HepG2 (cell line): ENCODE data around the gene CALHM5. TPM values are rescaled to one million over a fixed set of nuclear protein-coding genes. Genes with fewer than 3 reads are reported as not detected.

ENCODE experiments used
- EHMT2 ChIP-seq: fragments of 200-600 bp; sonication (generic); IDR thresholded peaks from 2 replicates; pipeline ENCODE4 v1.7.0; 2017; ENCODE audit warnings: antibody characterized with exemption, low read depth, low read length, borderline replicate concordance
- HMG20A ChIP-seq: IDR thresholded peaks from 2 replicates; pipeline ENCODE4 v1.6.1; 2016; ENCODE audit warnings: borderline replicate concordance
- HNRNPUL1 ChIP-seq: fragments of 200-400 bp; formaldehyde crosslinking; IDR thresholded peaks from 2 replicates; pipeline ENCODE4 v1.6.1; 2017; ENCODE audit warnings: low read depth, mild to moderate bottlenecking, low read length, moderate library complexity
- IRF2 ChIP-seq: IDR thresholded peaks from 2 replicates; pipeline ENCODE4 v1.6.1; 2018; ENCODE audit warnings: missing genetic modification reagents, missing compliant biosample characterization
- MAFK ChIP-seq, 2 experiments: IDR thresholded peaks in 1 of 2; conservative IDR thresholded peaks in 1 of 2; 2 replicates each; pipeline ENCODE4 v1.6.1; 2011; ENCODE audit warnings: improper control_type of control experiment in 2 of 2, low read length in 2 of 2
- NFE2L2 ChIP-seq: fragments of 150-350 bp; IDR thresholded peaks from 2 replicates; pipeline ENCODE4 v1.6.1; 2014; ENCODE audit warnings: low read length
- NFIB ChIP-seq: sonication (generic); formaldehyde crosslinking; IDR thresholded peaks from 2 replicates; pipeline ENCODE4 v1.9.0; 2021; ENCODE audit warnings: missing genetic modification reagents, mild to moderate bottlenecking, borderline replicate concordance
- NKX3-1 ChIP-seq: sonication (generic); formaldehyde crosslinking; IDR thresholded peaks from 2 replicates; pipeline ENCODE4 v1.5.0; 2020; ENCODE audit warnings: missing genetic modification reagents
- POGK ChIP-seq: sonication (generic); formaldehyde crosslinking; conservative IDR thresholded peaks from 2 replicates; pipeline ENCODE4 v1.8.0; 2022; ENCODE audit warnings: mild to moderate bottlenecking, moderate library complexity, missing genetic modification reagents
- SMYD3 ChIP-seq: sonication (generic); formaldehyde crosslinking; IDR thresholded peaks from 2 replicates; pipeline ENCODE4 v1.8.1; 2023; ENCODE audit warnings: mild to moderate bottlenecking, missing genetic modification reagents
- SPEN ChIP-seq: sonication (generic); formaldehyde crosslinking; IDR thresholded peaks from 2 replicates; pipeline ENCODE4 v1.5.1; 2020; ENCODE audit warnings: low read depth, mild to moderate bottlenecking, missing genetic modification reagents
- TAF1 ChIP-seq: sonication (generic); formaldehyde crosslinking; IDR thresholded peaks from 2 replicates; pipeline ENCODE4 v1.4.0; 2020; ENCODE audit warnings: missing genetic modification reagents
- TFDP2 ChIP-seq: sonication (generic); formaldehyde crosslinking; IDR thresholded peaks from 2 replicates; pipeline ENCODE4 v1.4.0; 2020; ENCODE audit warnings: missing genetic modification reagents
- ZNF124 ChIP-seq: sonication (generic); formaldehyde crosslinking; IDR thresholded peaks from 2 replicates; pipeline ENCODE4 v1.4.0; 2020; ENCODE audit warnings: missing genetic modification reagents
- ZNF30 ChIP-seq: sonication (generic); formaldehyde crosslinking; IDR thresholded peaks from 2 replicates; pipeline ENCODE4 v1.5.0; 2020; ENCODE audit warnings: mild to moderate bottlenecking, missing genetic modification reagents
- ZNF598 ChIP-seq: sonication (generic); formaldehyde crosslinking; IDR thresholded peaks from 2 replicates; pipeline ENCODE4 v1.5.1; 2020; ENCODE audit warnings: mild to moderate bottlenecking, missing genetic modification reagents, borderline replicate concordance
- ZNF749 ChIP-seq: sonication (generic); formaldehyde crosslinking; IDR thresholded peaks from 2 replicates; pipeline ENCODE4 v1.8.0; 2022; ENCODE audit warnings: mild to moderate bottlenecking, missing genetic modification reagents, moderate library complexity, borderline replicate concordance
- polyA plus RNA-seq, 8 experiments: library from polyadenylated mRNA; depleted of rRNA in 3 of 8; stranded (reverse) in 7 of 8; unstranded in 1 of 8; fragments of >200 nt; fragmentation: Illumina TruSeq in 4 of 8; extraction: Trizol in 4 of 8; gene quantifications; 2 replicates each; pipeline versions ENCODE4 v1.2.1 to v1.2.3, GENCODE V29; 2011 to 2016; ENCODE audit warnings: low read depth in 4 of 8, missing spikeins in 1 of 8, mixed read lengths in 1 of 8; ENCODE audit not compliant: insufficient read depth in 1 of 8
- total RNA-seq, 5 experiments: library from RNA; depleted of rRNA; stranded (reverse); fragments of >200 nt; fragmentation: Illumina TruSeq; extraction: Trizol; gene quantifications; 2 replicates each; pipeline ENCODE4 v1.2.3, GENCODE V29; 2016; ENCODE audit warnings: low read depth in 1 of 5
- TF ChIP-seq, protein P1 (sequence below), 2 experiments: fragments of 450-650 bp in 1 of 2; sonication (generic) in 1 of 2; formaldehyde crosslinking; IDR thresholded peaks; 2 replicates each; pipeline versions ENCODE4 v1.5.0 to v1.8.0; 2020 to 2022; ENCODE audit warnings: mild to moderate bottlenecking in 1 of 2, missing genetic modification reagents in 1 of 2
- TF ChIP-seq, protein P2 (sequence below): sonication (generic); formaldehyde crosslinking; IDR thresholded peaks from 2 replicates; pipeline ENCODE4 v1.5.1; 2020; ENCODE audit warnings: mild to moderate bottlenecking, moderate library complexity, missing genetic modification reagents
- TF ChIP-seq, protein P3 (sequence below): sonication (generic); formaldehyde crosslinking; IDR thresholded peaks from 2 replicates; pipeline ENCODE4 v1.4.0; 2020; ENCODE audit warnings: missing genetic modification reagents

The CALHM5 gene
- total and polyA plus RNA-seq, 2 of the 13 experiments (the other 11 are each of a cell fraction or from before 2014, with no cell fraction given): not detected

- TF ChIP-seq ZNF124 (CRISPR knock-in tag) (peak; percentile 98), EHMT2 (no peak), POGK (CRISPR knock-in tag) (peak; percentile 98), ZNF30 (CRISPR knock-in tag) (no peak), SPEN (CRISPR knock-in tag) (peak; percentile 100), ZNF598 (CRISPR knock-in tag) (peak; percentile 98; the same call in 1 of the 2 replicates), ZNF749 (CRISPR knock-in tag) (peak; percentile 89; the same call in 1 of the 2 replicates), TFDP2 (CRISPR knock-in tag) (peak; percentile 85), NFIB (CRISPR knock-in tag) (no peak), SMYD3 (CRISPR knock-in tag) (peak; percentile 92; the same call in 1 of the 2 replicates), HMG20A (CRISPR knock-in tag) (peak; percentile 37; the same call in 1 of the 2 replicates), IRF2 (peak; percentile 99), NKX3-1 (CRISPR knock-in tag) (peak; percentile 22; the same call in 1 of the 2 replicates), TAF1 (CRISPR knock-in tag) (peak; percentile 92), NFE2L2 (0 out of 2 replicates have a peak, but pooled peaks have one; percentile 9), MAFK (conservative IDR thresholded peaks at IDR 0.05 in 1 of 2, IDR thresholded peaks at IDR 0.05 in 1 of 2; ENCODE audit: low read length in 2 of 2) (peak; percentile 2 to 84; a peak in 3 of 4 replicates), HNRNPUL1 (peak; percentile 65; the same call in 1 of the 2 replicates)
- TF ChIP-seq, protein P1, sequence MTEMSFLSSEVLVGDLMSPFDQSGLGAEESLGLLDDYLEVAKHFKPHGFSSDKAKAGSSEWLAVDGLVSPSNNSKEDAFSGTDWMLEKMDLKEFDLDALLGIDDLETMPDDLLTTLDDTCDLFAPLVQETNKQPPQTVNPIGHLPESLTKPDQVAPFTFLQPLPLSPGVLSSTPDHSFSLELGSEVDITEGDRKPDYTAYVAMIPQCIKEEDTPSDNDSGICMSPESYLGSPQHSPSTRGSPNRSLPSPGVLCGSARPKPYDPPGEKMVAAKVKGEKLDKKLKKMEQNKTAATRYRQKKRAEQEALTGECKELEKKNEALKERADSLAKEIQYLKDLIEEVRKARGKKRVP (CRISPR knock-in tag; IDR thresholded peaks at IDR 0.05): peak in 1 of 2 experiments; percentile 51; a peak in 1 of 4 replicates
- TF ChIP-seq, protein P2, sequence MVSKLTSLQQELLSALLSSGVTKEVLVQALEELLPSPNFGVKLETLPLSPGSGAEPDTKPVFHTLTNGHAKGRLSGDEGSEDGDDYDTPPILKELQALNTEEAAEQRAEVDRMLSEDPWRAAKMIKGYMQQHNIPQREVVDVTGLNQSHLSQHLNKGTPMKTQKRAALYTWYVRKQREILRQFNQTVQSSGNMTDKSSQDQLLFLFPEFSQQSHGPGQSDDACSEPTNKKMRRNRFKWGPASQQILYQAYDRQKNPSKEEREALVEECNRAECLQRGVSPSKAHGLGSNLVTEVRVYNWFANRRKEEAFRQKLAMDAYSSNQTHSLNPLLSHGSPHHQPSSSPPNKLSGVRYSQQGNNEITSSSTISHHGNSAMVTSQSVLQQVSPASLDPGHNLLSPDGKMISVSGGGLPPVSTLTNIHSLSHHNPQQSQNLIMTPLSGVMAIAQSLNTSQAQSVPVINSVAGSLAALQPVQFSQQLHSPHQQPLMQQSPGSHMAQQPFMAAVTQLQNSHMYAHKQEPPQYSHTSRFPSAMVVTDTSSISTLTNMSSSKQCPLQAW (CRISPR knock-in tag): peak; percentile 99
- TF ChIP-seq, protein P3, sequence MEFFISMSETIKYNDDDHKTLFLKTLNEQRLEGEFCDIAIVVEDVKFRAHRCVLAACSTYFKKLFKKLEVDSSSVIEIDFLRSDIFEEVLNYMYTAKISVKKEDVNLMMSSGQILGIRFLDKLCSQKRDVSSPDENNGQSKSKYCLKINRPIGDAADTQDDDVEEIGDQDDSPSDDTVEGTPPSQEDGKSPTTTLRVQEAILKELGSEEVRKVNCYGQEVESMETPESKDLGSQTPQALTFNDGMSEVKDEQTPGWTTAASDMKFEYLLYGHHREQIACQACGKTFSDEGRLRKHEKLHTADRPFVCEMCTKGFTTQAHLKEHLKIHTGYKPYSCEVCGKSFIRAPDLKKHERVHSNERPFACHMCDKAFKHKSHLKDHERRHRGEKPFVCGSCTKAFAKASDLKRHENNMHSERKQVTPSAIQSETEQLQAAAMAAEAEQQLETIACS (CRISPR knock-in tag): peak; percentile 41; the same call in 1 of the 2 replicates
These were observed 59.6 kb downstream of the CALHM5 start, which contains the start of gene RWDD1 (continued) for GRCh38 chr6:116570856-116571682.
